Fibroblast of upper back skin (primary cell): ENCODE data around the gene KIF25.

Experiments
- DNase-seq: peaks from one replicate; pipeline ENCODE4 v3.0.0-alpha.2; 2013

KIF25 gene

GRCh38 chr6:168018664-168019063 is 21.2 kb downstream of the KIF25 start:
- DNase-seq: no peak

DNA sequence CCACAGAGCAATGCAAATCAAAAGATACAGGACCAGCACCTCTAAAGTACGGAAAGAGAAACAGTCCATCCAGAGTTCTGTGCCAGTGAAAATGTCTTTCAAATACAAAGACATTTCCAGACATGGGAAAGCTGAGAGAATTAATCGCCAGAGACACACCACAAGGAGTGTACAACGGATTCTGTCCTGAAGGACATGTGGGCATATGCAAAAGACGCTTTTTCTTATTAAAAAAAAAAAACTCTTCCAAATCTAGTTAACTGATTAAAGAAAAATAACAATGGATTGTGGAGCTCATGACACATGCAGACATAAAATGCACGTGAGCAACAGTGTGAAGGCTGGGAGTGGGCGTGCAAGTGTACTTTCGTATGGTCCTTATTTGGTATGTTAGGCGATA is 22.8 kb downstream of the KIF25 start:
- DNase-seq: no peak

DNA sequence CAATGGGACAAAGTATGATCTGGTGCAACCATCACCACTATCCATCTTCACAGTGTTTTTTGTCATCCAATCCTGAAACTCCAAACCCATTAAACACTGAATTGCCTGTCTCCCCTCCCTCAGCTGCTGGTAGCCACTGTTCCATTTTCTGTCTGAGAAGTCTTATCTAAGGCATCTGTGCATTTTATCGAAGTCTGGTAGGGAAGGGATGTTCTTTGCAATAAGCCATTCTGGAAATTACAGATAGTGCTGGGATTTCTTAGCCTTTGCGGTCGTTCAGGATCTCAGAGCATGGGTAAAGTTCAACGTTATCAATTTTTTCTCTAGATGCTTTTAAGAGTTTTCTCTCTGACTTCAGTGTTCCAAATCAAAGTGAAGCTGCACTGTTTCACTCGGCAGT is 24.1 kb downstream of the KIF25 start:
- DNase-seq: no peak

- DNase-seq: no peak
Observed at GRCh38 chr6:168022488-168023321, 25.2 kb downstream of the KIF25 start.

GRCh38 chr6:168024951-168025510 is 27.6 kb downstream of the KIF25 start:
- DNase-seq: no peak

GRCh38 chr6:168025831-168026710 is 28.6 kb downstream of the KIF25 start:
- DNase-seq: no peak

- no peak for DNase-seq
Observed at GRCh38 chr6:168026925-168027324, 29.5 kb downstream of the KIF25 start.

- DNase-seq: no peak
Observed at GRCh38 chr6:168027521-168027920, 30.1 kb downstream of the KIF25 start.

GRCh38 chr6:168028181-168028580 is 30.7 kb downstream of the KIF25 start:
- no peak for DNase-seq

GRCh38 chr6:168029459-168030217 is 32.2 kb downstream of the KIF25 start:
- no peak for DNase-seq

- DNase-seq: no peak
Observed at GRCh38 chr6:168030218-168030746, 32.8 kb downstream of the KIF25 start.

GRCh38 chr6:168030908-168031307 is 33.4 kb downstream of the KIF25 start:
- peak; percentile 24 for DNase-seq

DNA sequence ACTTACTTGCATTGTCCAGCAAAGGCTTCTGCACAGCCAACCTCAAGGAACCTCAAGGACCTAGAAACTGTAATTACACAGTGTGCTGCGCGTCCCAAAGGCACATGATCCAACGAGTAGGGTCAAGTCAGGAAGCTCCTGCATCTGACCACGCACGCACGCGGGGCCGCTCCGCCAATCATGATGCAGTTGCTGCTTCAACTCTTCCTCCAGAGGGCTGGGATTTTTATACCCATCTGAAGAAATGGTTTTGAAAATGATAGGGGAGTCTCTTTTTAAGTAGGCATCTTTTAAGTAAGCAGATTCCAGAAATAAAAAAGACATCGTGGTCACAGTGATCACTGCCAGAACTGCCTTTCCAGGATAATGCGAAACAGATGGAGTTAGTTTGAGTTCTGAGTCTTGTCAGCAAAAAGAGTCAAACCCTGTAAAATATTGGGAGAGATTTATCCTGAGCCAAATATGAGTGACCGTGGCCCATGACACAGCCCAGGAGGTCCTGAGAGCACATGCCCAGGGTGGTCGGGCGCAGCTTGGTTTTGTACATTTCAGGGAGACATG is 34.0 kb downstream of the KIF25 start:
- peak; percentile 91 for DNase-seq

DNA sequence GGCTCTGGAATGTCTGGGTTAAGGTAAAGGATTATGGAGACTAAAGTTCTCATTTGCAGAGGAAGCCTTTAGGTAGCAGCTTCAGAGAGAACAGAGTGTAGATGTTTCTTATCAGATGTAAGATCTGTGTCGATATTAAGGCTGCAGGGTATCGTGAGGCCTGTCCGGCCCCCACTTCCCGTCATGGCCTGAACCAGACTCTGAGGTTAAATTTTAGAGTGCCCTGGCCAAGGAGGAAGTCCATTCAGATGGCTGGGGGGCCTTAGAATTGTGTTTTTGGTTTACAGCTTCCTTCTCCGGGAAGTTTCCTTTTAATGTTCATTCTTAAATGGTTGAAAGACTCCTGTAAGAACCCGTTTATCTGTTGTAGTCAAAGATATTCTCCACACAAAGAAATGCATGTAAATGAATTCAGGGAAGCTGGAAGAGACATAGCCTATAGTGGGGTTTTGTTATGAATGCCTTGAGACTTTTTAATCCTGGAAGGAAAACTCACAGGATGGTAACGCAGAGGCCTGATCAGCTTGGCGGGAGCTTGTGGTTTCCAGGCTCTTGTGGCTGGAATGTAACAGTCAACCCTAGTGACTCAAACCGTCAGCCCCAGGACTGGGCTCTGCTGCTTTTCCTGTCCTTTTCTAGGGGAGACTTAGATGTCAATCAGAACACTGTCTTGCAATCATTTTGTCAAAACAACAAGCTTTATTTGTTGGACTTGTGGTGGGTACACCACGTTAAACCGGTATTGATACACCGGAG is 34.7 kb downstream of the KIF25 start:
- peak; percentile 95 for DNase-seq

- no peak for DNase-seq
Observed at GRCh38 chr6:168033791-168034190, 36.3 kb downstream of the KIF25 start.

DNA sequence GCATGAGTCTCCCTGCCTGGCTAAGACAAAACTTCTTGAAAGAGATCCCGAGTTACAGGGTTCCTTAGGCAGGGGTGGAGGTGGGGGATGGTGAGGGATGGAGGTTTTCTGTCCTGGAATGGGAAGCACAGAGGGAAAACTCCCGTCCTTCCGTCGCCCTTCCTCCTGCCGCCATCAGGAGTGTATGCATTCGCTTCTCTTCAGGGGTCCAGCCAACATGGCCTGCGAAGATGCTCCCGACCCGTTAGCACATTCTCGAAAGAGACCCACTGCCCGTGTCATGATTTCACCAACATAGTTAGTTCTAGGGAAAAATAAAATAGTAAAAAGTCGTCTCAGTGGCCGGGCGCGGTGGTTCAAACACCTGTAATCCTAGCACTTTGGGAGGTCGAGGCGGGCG is 37.1 kb downstream of the KIF25 start:
- no peak for DNase-seq

GRCh38 chr6:168035098-168035660 is 37.7 kb downstream of the KIF25 start:
- peak; percentile 88 for DNase-seq

- DNase-seq: peak; percentile 26
Observed at GRCh38 chr6:168035661-168036545, 38.4 kb downstream of the KIF25 start.

- no peak for DNase-seq
Observed at GRCh38 chr6:168037242-168037641, 39.8 kb downstream of the KIF25 start.

DNA sequence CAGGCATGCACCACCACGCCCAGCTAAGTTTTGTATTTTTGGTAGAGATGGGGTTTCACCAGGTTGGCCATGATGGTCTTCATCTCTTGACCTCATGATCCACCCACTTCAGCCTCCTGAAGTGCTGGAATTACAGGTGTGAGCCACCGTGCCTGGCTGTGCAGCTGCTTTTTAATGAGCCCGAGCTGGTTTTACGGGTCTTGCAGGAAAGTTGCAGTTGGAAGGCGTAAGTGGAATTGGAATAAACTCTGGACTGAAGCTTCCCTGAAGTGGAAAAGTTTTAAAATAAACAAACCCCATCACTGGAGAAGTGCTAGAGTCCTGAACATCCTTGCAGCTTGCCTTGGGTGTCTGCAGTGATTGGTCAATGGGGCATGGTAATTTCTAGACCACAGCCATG is 40.4 kb downstream of the KIF25 start:
- DNase-seq: no peak
